Measurements from ENCODE around the gene SLC35F1.

DNA sequence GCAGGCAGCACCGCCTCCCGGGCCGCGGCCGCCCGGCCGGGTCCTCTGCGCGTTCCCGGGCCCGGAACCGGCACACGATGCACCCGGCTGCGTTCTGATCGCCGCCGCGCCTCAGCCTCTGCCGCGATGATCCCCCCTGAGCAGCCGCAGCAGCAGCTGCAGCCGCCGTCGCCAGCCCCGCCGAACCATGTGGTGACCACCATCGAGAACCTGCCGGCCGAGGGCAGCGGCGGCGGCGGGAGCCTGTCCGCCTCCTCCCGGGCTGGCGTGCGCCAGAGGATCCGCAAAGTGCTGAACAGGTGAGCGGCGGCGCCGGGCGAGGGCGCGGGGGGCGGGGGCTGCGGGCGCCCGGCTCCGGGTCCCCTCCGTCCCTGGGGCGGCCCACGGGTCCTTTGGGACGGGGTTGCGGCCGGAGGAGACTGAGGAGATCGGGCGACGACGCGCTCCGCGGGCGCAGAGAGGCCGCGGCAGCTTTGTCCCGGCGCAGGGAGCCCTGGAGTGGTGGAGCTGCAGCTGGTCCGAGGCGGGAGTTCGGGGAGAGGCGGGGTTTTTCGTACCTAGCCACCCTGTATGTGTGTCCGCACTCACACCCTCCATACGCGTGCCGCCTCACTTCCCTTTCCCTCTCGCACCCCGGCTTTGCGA is 659 bp downstream of the SLC35F1 start:
- TF ChIP-seq, protein P1, sequence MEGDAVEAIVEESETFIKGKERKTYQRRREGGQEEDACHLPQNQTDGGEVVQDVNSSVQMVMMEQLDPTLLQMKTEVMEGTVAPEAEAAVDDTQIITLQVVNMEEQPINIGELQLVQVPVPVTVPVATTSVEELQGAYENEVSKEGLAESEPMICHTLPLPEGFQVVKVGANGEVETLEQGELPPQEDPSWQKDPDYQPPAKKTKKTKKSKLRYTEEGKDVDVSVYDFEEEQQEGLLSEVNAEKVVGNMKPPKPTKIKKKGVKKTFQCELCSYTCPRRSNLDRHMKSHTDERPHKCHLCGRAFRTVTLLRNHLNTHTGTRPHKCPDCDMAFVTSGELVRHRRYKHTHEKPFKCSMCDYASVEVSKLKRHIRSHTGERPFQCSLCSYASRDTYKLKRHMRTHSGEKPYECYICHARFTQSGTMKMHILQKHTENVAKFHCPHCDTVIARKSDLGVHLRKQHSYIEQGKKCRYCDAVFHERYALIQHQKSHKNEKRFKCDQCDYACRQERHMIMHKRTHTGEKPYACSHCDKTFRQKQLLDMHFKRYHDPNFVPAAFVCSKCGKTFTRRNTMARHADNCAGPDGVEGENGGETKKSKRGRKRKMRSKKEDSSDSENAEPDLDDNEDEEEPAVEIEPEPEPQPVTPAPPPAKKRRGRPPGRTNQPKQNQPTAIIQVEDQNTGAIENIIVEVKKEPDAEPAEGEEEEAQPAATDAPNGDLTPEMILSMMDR (IDR thresholded peaks at IDR 0.05) = no peak
- TF ChIP-seq POLR2A (IDR thresholded peaks at IDR 0.05; ENCODE audit: low read depth) = no peak
- TF ChIP-seq POLR2AphosphoS5 (IDR thresholded peaks at IDR 0.05) = no peak

Data from esophagus muscularis mucosa (tissue), 3 donors.